KOPT-K1 (cell line): Measurements from ENCODE around the gene LIN54.
A peak's percentile ranks its signal among the peaks of the same experiment; 100 is the strongest.
"Not testable (repeated sequence)": the region's sequence is repeated elsewhere in the genome, so short reads cannot be mapped to it uniquely, and the experiment has no call there.

Source experiments
- H3K27ac ChIP-seq: fragments of 200-600 bp; sonication (generic); 2 replicates; pipeline ENCODE4 v1.5.1; 2016; ENCODE audit warnings: antibody characterized with exemption, mild to moderate bottlenecking, low read depth, low read length; ENCODE audit not compliant: poor library complexity, severe bottlenecking
- H3K36me3 ChIP-seq: fragments of 200-600 bp; sonication (generic); 2 replicates; pipeline ENCODE4 v1.5.1; 2017; ENCODE audit warnings: antibody characterized with exemption, mild to moderate bottlenecking, low read length, moderate library complexity; ENCODE audit not compliant: insufficient read depth
- H3K9me3 ChIP-seq: fragments of 200-600 bp; sonication (generic); 2 replicates; pipeline ENCODE4 v1.5.1; 2017; ENCODE audit warnings: antibody characterized with exemption, low read length, mild to moderate bottlenecking; ENCODE audit not compliant: insufficient read depth, poor library complexity, severe bottlenecking

The LIN54 gene

DNA sequence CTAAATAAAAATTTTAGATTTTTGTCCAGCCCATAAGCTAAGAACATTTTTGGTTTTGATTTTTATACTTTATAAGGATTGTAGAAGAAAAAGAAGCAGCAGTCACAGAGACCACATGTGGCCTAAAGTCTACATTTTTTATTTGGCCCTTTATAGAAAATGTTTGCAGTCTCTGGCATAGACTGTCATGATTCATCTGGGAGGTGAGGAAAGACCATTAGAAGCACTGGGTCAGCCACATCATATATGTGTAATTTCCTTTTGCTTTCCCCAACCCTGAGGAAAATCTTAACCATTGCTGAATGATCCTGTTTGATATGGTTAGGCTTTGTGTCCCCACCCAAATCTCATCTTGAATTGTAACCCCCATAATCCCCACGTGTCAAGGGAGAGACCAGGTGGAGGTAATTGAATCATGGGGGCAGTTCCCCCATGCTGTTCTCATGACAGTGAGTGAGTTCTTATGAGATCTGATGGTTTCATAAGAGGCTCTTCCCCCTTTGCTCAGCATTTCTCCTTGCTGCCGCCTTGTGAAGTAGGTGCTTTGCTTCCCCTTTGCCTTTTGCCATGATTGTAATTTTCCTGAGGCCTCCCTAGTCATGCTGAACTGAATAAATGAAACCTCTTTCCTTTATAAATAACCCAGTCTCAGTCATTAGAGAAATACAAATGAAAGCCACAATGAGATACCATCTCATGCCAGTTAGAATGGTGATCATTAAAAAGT is 12.3 kb upstream of the LIN54 start:
- H3K36me3 ChIP-seq = no peaks in the 10 kb centered on the region
- H3K27ac ChIP-seq = no peak overlapping the region
- H3K9me3 ChIP-seq = peaks cover 4% of the 10 kb centered on the region

DNA sequence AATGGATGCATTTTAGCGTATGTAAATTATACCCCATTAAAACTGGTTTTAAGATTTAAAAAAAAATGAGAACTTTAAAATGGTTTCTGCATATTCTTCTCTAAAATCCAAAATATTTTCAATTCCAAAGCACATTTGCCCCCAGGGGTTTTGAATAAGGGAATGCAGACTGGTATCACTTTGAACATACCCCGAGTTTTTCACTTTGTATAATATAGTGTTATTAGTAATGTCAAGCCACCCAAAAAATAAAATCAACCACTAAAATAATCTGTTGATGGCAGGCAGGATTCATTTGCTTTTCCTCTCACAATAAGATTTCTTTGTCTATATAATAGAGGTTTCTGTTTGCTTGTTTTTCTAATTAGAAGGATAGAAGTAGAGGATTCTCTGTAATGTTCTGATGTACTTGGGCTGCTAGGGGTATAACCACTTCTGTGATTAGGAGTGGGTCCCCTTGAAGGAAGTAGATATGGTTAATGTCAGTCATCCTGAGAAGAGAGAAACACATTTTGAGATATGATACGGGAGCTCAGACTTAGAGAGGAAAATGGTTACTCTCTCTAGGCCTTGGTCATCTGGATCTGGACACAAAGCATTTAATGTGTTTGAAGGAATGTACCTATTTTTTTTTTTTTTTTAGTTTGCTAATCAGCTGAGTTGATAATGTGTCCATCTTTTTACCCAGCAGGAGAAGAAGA is 9.3 kb upstream of the LIN54 start:
- Histone ChIP-seq H3K27ac (no peak overlapping the region), H3K9me3 (peaks cover 1% of the 10 kb centered on the region), H3K36me3 (no peaks in the 10 kb centered on the region)

GRCh38 chr4:83013902-83014301 is 3.3 kb upstream of the LIN54 start:
- Histone ChIP-seq H3K27ac (peak overlapping the region; percentile 88), H3K9me3 (no peaks in the 10 kb centered on the region)

GRCh38 chr4:83013420-83013867 is 2.8 kb upstream of the LIN54 start:
- Histone ChIP-seq H3K36me3 (no peaks in the 10 kb centered on the region), H3K27ac (peak overlapping the region; percentile 88), H3K9me3 (no peaks in the 10 kb centered on the region)

More at GRCh38 chr4:83013902-83014301, 3.3 kb upstream of the LIN54 start:
- no peaks in the 10 kb centered on the region for H3K36me3 ChIP-seq

GRCh38 chr4:83012687-83013419 is 2.2 kb upstream of the LIN54 start:
- Histone ChIP-seq H3K36me3 (no peaks in the 10 kb centered on the region), H3K27ac (peak overlapping the region; percentile 91), H3K9me3 (no peaks in the 10 kb centered on the region)

DNA sequence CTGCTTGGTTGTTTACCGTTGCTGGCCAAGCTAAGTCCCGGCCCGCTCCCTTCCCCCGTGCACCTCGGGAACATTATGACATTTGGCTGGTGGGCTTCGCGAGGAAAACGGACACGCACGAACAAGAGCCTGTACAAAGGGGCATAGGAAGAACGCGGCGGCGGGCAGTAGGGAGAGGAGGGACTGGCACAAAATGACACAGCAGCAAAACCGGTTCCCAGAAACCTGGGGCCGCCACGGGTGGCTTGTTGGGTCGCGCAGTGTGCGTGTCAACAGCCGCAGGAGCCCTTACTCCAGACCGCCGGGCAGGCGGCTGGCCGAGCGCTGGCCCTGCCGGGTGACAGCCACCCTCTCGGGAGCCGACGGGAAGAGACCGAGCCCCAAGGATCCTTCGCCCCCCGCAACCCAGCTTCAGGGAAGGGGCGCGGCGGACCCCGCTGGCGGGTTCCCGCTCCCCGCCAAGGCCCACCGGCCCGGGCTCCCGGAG is 1.6 kb upstream of the LIN54 start:
- Histone ChIP-seq H3K9me3 (no peaks in the 10 kb centered on the region), H3K27ac (peak overlapping the region; percentile 91), H3K36me3 (no peaks in the 10 kb centered on the region)

DNA sequence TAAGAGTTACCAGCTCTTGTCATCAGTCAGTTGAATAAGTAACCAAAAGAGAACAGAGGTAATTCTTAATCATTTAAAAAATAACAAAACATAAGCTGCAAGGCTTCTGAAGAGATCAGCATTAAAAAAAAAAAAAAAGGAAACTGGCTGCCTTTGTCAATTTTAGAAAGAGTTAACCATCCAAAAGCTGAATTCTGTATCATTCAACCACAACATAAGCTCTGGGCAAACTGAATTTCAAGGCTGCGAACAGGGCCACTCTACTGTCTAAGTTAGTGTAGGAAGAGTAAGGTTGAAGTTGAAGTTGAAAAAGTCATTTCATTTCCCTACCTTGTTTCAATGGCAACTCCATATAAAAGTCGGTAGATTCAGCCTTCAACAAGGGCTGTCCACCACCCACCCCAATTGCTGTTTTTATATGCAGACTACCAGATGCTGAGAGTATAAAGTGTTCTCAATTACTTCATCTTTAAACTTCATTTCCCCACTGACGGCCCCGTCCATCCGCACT is 1.1 kb upstream of the LIN54 start:
- Histone ChIP-seq H3K27ac (peak overlapping the region; percentile 91), H3K9me3 (no peaks in the 10 kb centered on the region), H3K36me3 (no peaks in the 10 kb centered on the region)

- H3K36me3 ChIP-seq = no peaks in the 10 kb centered on the region
- H3K9me3 ChIP-seq = no peaks in the 10 kb centered on the region
- peak overlapping the region; percentile 91 for H3K27ac ChIP-seq
Observed at GRCh38 chr4:83010111-83010521, 507 bp downstream of the LIN54 start.

- no peaks in the 10 kb centered on the region for H3K9me3 ChIP-seq
- H3K27ac ChIP-seq = peak overlapping the region; percentile 91
Observed at GRCh38 chr4:83009529-83009928, 1.1 kb downstream of the LIN54 start.

DNA sequence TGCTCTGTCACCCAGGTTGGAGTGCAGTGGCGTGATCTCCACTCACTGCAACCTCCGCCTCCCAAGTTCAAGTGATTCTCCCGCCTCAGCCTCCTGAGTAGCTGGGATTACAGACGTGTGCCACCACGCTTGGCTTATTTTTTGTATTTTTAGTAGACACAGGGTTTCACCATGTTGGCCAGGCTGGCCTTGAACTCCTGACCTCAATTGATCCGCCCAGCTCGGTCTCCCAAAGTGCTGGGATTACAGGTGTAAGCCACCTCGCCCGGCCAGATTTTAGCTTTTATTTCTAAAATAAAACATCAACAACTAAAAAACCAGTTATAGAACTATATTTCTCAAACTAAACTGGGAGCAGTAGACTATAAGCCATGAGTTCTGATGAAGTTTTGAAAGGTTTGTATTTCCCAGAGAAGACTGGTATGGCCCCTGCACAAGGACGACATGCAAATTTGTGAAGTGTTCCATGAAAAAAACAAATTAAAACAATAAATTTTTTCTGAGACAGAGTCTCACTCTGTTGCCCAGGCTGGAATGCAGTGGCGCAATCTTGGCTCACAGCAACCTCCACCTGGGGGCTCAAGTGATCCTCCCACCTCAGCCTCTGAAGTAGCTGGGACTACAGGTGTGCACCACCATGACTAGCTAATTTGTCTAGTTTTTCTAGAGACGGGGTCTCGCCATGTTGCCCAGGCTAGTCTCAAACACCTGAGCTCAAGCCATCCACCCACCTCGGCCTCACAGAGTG is 7.4 kb downstream of the LIN54 start:
- H3K27ac ChIP-seq, H3K36me3 ChIP-seq: not testable (repeated sequence)

More at GRCh38 chr4:83009529-83009928, 1.1 kb downstream of the LIN54 start:
- H3K36me3 ChIP-seq = no peaks in the 10 kb centered on the region; the same call in 1 of the 2 replicates

GRCh38 chr4:83002329-83002728 is 8.3 kb downstream of the LIN54 start:
- Histone ChIP-seq H3K27ac (no peak overlapping the region), H3K9me3 (no peaks in the 10 kb centered on the region), H3K36me3 (peaks cover 7% of the 10 kb centered on the region)

More for the DNA sequence above, 7.4 kb downstream of the LIN54 start:
- not testable (repeated sequence) for H3K9me3 ChIP-seq

DNA sequence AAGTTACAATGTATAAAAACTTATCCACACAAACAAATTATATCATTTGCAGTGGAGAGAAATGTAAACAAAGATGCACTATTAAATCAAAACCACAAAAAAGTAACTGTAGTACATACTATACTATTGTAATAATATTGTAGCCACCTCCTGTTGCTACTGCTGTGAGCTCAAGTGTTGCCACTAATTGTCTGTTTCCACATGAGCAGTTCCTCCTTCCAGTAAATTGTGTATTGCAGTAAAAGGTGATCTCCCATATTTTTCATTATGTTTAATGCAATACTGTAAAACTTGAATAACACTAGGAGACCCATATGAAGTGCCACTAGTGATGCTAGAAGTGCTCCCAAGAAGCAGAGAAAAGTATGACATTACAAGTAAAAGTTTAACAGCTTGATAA is 11.7 kb downstream of the LIN54 start:
- no peaks in the 10 kb centered on the region for H3K9me3 ChIP-seq
- peaks cover 21% of the 10 kb centered on the region for H3K36me3 ChIP-seq
- H3K27ac ChIP-seq = no peak overlapping the region

GRCh38 chr4:82994834-82995233 is 15.8 kb downstream of the LIN54 start:
- peaks cover 14% of the 10 kb centered on the region for H3K36me3 ChIP-seq
- no peak overlapping the region for H3K27ac ChIP-seq
- no peaks in the 10 kb centered on the region for H3K9me3 ChIP-seq
